GM21529 (cell line): ENCODE results near the gene PLA2G7.
"Not testable (repeated sequence)": the region's sequence is repeated elsewhere in the genome, so short reads cannot be mapped to it uniquely, and the experiment has no call there.

Experiments
- ATAC-seq: cut with Tn5 transposase; IDR thresholded peaks from one replicate; pipeline ENCODE4 v1.9.1; 2021; ENCODE audit not compliant: unreplicated experiment

The PLA2G7 gene

DNA sequence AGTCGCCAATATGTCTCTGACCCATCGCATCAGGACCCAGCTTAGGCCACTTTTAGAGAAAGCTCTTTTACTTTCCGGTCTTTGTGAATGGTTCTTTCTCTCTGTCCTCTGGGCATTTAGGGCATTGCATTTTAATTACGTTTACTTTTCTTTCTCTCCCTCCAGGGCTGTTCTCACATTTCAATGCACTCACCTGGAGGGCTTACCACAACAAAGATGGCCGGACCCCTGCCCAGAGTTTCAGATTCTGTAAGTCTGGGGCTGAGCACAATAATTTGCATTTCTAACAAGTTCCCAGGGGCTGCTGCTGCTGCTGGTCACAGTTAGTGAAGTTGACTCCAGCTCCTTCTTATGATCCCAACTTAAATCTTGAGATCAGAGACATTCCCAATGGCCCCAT, 14.6 kb upstream of the PLA2G7 start:
- no peak for ATAC-seq

DNA sequence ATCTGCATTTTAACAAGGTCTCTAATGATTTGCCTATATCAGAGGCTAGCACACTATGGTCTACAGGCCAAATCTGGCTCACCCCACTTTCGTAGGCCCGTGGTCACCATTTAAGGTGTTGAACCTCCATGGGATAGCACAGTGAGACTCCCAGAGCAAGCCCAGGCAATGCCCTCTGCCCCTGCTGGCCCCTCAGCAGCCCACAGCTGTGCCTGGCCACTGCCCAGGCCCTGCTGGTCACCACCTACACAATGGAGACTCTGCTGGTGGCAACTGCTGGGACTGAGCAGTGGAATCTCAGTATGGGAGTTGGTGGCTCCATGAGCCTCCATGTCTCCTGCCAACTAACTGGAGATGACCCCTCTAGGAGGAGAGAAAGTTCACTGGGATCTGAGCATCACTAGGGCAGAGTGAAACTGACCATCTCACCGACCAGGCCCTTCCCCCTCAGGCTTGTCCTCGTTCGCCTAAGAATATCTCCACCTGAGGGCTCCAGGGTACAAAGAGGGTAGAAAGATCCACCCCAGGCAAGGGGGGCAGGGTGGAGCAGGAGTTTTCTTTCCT, 13.8 kb upstream of the PLA2G7 start:
- ATAC-seq = no peak

DNA sequence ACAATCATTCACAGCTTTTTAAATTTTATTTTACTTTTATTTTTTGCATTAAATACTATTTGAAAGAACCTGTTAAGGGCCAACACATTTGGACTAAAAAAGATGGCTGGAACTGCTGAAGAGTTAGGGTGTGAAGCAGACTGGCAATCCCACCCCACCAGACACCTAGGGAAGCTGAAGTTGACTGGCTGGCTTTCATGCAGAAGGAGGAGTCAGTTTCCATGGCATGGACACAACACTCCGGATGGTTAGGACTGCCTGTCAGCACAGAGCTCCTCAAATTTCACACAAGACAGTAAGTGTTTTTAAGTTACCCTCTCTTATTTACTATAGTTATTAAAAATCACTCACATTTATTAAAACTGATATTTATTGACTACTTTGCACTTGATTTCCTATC, 11.5 kb upstream of the PLA2G7 start, which contains the start of gene ANKRD66:
ANKRD66 (plus strand) TSS at position 238 of the 400 bp plus-strand sequence. CDS start 5,016 bp downstream, outside the sequence.
- no peak for ATAC-seq

DNA sequence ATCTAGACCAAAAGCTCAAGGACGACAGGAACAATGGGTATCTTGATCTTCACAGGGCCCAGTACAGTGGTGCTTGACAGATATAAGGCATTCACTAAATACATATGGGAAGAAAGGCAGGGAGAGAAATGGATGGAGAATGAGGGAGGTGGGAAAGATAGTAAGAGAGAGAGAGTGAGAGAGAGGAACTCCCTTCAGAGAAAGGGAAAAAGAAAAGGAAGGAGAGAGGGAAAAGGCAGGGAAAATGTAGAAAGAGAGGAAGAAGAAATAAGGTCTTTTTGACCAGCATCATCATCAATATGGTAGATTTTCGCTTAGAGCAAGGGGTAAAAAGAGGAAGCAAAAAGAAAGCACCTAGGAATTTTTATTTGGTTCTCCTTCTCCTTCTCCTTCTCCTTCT, 10.8 kb upstream of the PLA2G7 start:
- no peak for ATAC-seq

DNA sequence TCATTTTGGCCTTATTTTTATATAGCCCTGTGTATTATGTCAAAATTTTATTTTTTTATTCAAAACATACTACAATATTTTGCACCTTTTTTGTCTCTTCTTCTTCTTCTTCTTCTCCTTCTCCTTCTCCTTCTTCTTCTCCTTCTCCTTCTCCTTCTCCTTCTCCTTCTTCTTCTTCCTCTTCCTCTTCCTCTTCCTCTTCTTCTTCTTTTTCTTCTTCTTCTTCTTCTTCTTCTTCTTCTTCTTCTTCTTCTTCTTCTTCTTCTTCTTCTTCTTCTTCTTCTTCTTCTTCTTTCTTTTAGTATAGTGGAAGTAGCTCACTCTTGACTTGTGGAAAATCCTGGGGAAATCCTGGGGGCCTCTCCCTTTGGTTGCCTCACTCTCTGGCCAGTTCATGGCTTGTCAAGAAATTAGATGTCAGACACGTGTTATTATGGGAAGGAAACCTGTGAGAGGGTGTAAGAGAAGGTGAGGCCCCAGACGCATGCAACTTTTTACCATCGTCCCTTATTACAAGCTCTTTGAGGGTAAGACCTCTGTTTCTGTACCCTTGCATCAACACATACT, 9.1 kb upstream of the PLA2G7 start:
- ATAC-seq = not testable (repeated sequence)

DNA sequence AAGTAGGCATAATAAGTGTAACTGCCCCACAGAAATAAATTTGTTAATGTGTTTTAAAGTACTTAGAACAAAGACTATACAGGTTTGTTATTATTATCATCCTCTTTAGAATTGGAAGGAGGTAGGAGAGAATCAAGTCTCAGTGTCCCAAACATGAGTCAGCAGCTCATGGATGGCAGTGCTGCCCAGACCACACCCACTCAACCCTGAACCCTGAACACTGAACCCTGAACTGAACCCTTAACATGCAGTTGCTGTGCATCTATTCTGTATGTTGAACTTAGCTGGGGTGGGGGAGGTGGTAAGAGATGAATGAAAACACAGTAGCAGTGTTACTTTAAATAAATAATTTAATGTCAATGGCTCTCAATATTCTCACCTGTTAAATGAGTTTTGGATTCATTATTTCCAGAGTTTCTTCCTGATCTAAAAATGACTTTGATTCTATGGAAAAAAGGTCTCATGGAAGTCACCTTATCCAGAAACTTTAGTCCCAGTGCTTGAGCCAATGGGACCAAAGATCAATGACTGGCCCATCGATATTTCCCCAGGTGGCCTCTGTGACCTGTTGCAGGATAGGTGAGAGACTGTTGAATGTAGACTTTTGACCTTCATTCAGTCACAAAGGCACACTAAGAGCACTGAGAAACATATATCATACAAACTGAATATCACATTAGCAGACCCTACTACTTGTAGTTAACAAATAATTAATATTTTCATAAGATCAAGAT, 8.4 kb upstream of the PLA2G7 start:
- no peak for ATAC-seq

DNA sequence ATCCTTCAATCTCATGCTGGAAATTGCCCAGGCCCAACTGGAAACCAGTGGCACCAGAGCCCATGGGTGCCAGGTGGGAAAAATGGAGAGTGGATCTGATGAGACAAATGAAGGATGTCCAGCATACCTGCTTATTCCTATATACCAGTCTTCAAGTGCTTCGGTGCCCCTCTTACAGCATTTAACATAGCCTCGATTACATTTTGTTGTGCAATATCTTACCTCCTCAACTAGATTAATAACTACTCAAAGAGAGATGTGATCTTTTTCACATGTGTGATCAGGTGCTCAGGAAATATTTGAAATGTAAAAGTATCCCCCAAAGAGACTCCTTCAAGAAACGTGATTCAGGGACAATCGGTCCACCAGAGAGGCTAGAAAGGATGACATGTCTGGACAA, 6.7 kb upstream of the PLA2G7 start:
- ATAC-seq = no peak

DNA sequence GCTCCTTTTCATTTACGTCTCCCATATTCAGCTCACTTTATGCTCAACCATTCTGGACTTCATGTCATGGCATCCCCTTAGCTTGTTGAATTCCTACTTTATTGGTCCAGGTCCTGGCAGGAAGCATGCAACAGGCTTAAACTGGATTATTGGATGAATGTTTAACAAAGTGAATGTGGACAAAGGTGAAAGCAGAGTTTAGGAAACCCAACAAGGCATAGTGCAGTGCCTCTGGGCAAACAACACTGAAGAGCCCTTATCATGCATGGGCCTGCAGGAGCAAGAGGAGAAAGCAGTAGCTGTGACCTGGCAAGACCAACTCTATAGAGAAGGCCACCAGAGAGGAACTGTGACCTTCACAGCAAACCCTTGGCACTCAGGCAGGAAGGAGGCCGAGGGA, 6.3 kb upstream of the PLA2G7 start:
- no peak for ATAC-seq

DNA sequence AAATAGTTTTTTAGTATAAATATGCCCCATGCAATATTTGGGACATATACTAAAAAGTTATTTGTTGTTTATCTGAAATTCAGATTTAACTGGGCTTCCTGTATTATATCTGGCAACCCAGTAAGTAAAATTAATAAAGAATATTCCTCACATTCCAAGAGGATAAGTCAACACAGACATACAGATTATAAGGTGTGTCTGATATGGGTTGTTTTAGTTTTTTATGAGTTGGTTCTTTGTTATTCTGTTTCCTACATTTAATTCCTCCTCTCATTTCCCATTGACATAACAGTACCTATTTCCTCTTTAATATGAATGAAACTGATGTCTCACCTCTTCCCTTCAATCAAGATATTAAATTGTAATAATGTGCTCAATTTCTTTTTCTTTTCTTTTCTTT, 1.7 kb upstream of the PLA2G7 start:
- ATAC-seq = no peak

DNA sequence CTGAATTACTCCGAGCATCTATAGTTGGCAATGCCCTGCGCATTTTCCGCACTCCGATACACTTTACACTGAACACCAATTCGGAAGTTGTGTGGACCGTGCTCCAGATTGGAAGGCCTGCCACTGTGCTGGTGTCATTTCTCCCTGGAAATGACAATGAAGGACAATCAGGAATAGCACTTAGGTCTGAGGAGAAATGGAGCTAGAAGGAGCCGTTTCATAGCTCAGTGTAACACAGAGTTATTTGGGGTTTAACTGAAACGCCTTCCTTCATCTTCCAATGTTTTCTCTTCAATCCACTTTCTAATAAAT, 501 bp upstream of the PLA2G7 start:
- ATAC-seq = no peak

DNA sequence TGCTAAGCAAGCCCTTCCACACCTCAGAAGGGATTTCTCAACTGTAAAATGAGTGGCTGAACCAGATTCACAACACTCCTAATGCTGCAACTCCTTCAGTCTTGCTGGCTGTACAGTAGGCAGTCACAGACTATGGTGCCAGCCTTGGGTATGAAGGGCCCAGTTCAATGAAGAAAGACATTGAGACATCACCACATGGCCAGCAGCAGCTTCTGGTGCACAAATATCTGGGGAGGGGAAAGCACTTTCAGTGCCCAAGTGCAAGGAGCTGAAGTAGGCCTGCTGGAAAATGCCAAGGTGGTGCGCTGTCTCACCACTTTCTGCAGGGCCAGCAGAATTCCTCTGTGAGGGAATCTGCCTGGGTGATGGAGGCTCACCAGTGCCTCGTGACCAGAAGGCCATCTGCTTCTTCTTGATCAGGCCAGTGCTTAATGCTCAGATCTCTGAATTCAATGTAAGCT, 1.8 kb downstream of the PLA2G7 start:
- ATAC-seq = no peak

DNA sequence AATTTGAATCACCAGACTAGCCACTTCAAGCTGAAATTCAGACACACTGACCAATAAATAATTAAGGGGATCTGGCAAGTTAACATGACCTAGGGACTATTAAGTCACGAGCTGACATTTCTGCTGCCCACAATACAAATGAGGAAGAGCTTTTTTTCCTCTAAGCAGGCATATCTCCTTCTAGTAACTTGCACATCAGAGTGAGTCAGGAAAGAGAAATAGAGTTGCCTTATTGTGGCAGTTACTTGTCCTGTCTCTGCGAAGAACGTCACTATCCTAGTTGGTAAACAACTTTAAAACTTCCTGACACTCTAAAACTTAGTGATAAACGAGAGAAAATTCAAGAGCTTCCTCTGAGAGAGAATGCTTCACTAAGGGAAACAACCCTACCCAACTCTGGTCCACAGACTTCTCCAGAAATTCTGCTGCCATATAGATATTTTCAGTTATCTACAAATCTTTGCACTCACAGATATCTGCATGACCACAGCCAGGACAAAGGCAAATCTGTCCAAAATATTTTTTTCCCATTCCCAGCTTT, 4.2 kb downstream of the PLA2G7 start:
- no peak for ATAC-seq

DNA sequence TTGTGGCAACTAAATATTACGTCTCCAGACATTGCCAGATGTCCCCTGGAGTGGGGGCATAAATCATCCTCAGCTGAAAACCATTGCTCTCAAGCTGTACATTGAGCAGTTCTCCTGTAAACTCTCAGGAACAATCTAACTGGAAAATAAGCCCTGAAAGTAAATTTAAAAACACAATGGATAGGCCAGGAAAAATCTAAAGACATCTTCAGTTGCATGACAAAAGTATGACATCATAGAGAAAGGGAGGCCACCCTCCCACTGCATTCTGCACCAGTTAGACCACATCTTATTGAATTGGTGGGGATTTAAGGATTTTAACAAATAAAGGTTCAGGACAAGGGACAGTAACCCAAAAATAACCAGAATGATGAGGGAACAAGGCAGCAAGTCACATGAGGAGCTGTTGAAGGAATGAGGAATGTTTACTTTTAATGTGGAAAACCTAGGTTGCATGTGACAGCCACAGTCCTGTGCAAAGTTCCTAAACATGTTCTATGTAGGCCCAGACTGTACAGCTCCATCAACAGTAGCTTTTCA, 5.3 kb downstream of the PLA2G7 start:
- no peak for ATAC-seq

DNA sequence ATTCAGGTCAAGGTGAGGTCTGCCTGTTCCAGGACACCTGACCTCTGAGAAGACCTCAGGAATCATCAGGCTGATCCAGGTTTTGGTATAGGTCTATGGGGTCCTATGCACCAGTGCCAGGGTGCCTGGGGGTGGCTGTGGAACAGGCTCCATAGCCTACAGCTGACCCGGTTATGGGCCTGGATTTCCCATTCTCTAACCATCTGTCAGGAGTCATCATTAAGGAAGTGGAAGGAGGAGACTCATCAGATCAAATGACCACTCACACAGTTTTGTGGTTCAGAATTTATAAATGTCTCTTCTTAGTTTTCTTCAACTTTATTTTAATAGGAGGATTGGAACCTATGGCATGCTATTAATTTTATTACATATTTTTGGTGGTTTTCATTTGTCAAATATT, 14.8 kb downstream of the PLA2G7 start:
- no peak for ATAC-seq

DNA sequence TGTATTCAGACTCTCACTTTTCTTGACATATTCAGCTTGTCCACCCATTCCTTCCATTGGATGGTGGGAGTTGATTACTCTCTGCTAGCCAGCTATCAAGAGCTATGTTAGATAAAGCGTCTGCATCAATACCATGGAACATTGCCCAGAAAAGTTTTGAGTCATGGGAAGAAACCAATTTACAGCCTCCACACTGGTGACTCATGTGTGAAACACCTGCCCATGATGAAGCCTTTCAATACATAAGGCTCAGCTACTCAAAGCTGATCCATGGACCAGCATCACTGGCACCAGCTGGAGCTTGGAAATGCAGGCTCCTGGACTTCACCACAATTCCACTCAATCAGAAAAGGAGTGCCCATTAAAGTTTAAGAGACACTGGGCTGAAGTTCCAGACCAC, 16.1 kb downstream of the PLA2G7 start:
- ATAC-seq = no peak

DNA sequence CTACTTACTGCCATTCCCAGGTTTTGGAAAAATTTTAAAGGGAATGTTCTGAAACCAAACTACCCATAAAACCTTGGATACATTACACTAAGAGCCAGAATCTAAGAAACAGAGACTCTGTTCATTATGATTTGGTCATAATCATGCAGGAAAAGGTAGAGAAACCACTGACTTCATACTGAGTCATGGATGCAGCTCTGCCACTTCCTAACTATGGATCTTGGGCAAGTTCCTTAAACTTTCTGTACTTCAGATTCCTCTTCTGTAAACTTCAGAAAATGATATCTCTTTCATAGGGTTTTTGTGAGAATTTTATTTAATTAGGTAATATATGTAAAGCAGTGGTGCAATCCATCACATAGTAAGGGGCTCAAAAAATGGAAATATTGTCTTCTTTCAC, 20.0 kb downstream of the PLA2G7 start:
- ATAC-seq = no peak

DNA sequence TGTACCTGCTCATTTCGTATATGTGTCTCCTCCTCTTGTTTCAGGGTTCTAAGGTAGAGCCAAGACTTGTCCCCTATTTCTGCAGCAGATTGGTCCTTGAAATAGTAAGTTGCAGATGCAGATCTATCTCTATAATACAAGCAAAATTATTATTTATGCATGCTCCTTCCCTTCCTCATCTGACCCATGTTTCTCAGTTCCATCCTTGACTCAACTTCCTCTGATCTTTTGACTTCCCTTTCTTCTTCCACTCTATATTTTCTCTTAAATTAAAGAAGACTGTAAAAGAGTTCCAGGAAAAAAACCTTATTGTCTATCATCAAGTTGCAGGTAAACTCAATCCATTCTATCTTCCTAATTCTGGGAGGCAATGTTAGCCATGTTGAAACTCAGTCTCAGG, 23.7 kb downstream of the PLA2G7 start:
- no peak for ATAC-seq

DNA sequence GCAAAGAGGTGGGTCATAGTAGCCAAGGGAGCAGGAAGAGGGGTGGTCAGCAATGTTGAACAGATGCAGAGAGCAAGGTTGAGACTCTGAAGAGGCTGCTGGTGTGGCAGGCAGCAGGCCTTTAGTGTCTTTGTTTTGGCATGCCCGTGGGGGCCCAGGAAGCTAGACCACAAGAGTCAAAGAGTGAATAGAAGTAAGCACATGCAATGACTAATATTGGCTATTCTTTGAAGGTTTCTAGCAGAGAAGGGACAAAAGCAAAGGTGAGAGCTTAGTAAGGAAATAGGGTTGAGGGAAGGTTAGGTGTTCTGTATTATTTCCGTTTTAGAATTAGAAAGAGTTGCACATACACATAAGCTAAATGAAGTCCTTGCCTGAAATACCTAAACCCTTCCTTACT, 28.7 kb downstream of the PLA2G7 start:
- no peak for ATAC-seq

DNA sequence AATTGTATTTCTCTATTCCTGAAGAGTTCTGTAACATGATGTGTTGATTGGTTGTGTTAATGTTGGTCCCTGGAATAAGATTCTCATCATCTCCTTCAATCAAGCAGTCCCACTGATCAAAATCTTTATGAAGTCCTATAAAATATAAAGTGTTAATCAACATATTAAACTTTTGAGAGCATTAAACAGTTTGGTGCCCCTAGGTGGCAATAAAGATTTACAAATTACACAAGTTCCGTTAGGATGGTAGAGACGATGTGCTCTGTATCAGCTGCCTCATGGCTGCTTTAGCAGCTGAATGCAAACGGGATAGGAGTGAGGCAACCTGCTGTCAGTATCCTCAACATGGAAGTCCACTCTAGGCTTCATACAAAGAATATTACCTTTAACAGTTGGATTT, 30.6 kb downstream of the PLA2G7 start:
- ATAC-seq = no peak

DNA sequence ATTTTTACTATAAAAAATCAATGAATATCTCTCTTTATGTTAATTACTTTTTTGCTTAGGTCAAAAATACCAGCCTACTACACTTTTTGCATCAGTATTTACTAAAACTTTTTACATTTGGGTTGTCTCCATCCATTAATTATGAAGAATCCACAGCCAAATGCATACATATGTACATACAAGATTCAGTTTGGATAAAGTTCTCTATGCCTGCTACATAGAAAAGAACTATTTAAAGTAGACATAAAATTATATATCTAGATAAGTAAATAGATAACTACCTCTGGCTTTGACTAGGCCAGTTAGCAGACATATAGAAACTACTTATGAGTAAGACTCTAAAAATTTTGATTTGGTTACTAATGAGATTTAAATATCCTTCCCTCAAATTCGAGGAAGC, 35.2 kb downstream of the PLA2G7 start:
- ATAC-seq = no peak

DNA sequence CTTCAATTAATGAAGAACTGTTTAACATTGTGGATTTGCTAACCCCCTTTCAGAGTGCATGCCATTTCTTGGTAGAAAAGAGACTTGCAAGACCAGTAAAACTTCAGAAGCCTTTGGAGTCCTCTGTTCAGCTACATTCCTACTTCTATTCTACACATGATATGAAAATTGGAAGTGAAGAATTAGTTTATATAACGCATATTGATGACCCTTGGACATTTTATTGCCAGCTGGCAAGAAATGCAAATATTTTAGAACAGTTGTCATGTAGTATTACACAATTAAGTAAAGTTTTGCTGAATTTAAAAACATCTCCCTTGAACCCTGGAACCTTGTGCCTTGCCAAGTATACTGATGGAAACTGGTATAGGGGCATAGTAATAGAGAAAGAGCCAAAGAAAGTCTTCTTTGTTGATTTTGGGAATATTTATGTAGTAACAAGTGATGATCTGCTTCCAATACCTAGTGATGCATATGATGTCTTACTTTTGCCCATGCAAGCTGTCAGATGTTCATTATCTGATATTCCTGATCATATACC, 44.2 kb downstream of the PLA2G7 start:
- no peak for ATAC-seq
